HepG2 (cell line): ENCODE data around the gene EVL. TPM values are rescaled to one million over a fixed set of nuclear protein-coding genes. Genes with fewer than 3 reads are reported as not detected.
A peak's percentile ranks its signal among the peaks of the same experiment; 100 is the strongest.

Experiments used
- ATAC-seq: fragments of 200-7000 bp; cut with Tn5 transposase; 3 replicates; pipeline ENCODE4 v1.9.1; 2020; ENCODE audit warnings: mild to moderate bottlenecking, moderate library complexity
- BruUV-seq: library from RNA; stranded (reverse); fragments of 400-500 nt; replicated peaks from 2 replicates; lab custom pipeline; 2021; lab: Mats Ljungman, UMichigan
- CTCF ChIA-PET: fragments of 300-600 bp; formaldehyde crosslinking; extraction: SDS; loops from one replicate; lab custom pipeline; 2021; ENCODE audit warnings: low total read pairs, inconsistent platforms, low intra/inter-chr PET ratio; lab: Yijun Ruan, JAX
- POLR2A ChIA-PET: fragments of 350-600 bp; sonication (Branson Sonifier 250); formaldehyde crosslinking; loops from one replicate; lab custom pipeline; 2020; ENCODE audit warnings: antibody characterized with exemption, inconsistent platforms; lab: Yijun Ruan, JAX
- DNase-seq: peaks from one replicate; pipeline ENCODE4 v3.0.0-alpha.2; 2015; ENCODE audit warnings: low spot score
- FAIRE-seq: peaks from 3 replicates; lab custom pipeline; 2011; peaks lifted over from hg19 to GRCh38; lab: Jason Lieb, UNC
- H2AFZ ChIP-seq: one replicate; pipeline ENCODE4 v1.6.1; 2011; ENCODE audit warnings: low read length, inconsistent platforms
- H3K27ac ChIP-seq: fragments of 300-600 bp; 3 replicates; pipeline ENCODE4 v1.8.0; 2011; ENCODE audit warnings: mixed run types, mild to moderate bottlenecking, mixed read lengths, low read length, inconsistent platforms; ENCODE audit not compliant: insufficient read depth; ENCODE audit errors: extremely low read length
- H3K27me3 ChIP-seq, 2 experiments: fragments of 200-600 bp in 1 of 2; 2 replicates in 1 of 2; 3 replicates in 1 of 2; pipeline versions ENCODE4 v1.6.0 to v1.8.0; 2011; ENCODE audit warnings: low read length in 2 of 2, mild to moderate bottlenecking in 2 of 2, moderate library complexity in 2 of 2, inconsistent platforms in 1 of 2; ENCODE audit not compliant: insufficient read depth in 2 of 2, control insufficient read depth in 1 of 2
- H3K36me3 ChIP-seq, 2 experiments: fragments of 200-600 bp in 1 of 2; replicated peaks in 1 of 2; 2 replicates in 1 of 2; 3 replicates in 1 of 2; pipeline versions ENCODE4 v1.5.1 to v1.8.0; 2011; ENCODE audit warnings: low read length in 2 of 2, inconsistent platforms in 1 of 2; ENCODE audit not compliant: insufficient read depth in 2 of 2, control insufficient read depth in 1 of 2
- H3K4me1 ChIP-seq: 2 replicates; pipeline ENCODE4 v1.5.1; 2012; ENCODE audit warnings: low read length, inconsistent platforms; ENCODE audit not compliant: insufficient read depth
- H3K4me2 ChIP-seq: 2 replicates; pipeline ENCODE4 v1.6.0; 2011; ENCODE audit warnings: low read depth, low read length, inconsistent platforms
- H3K4me3 ChIP-seq, 3 experiments: fragments of 200-600 bp in 1 of 3; sonication (generic), shearing (Covaris generic) in 1 of 3; replicated peaks in 1 of 3; 2 replicates each; pipeline ENCODE4 v1.5.1; 2011 to 2016; ENCODE audit warnings: low read length in 3 of 3, inconsistent platforms in 2 of 3, low read depth in 2 of 3, mild to moderate bottlenecking in 2 of 3, control low read depth in 1 of 3, mixed read lengths in 1 of 3; ENCODE audit not compliant: insufficient read depth in 1 of 3
- H3K79me2 ChIP-seq: one replicate; pipeline ENCODE4 v1.6.1; 2011; ENCODE audit warnings: low read length, inconsistent platforms; ENCODE audit not compliant: insufficient read depth
- H3K9ac ChIP-seq: 2 replicates; pipeline ENCODE4 v1.6.0; 2011; ENCODE audit warnings: mild to moderate bottlenecking, low read depth, low read length, inconsistent platforms; ENCODE audit not compliant: insufficient read depth
- H3K9me3 ChIP-seq: 2 replicates; pipeline ENCODE4 v1.5.1; 2012; ENCODE audit warnings: mild to moderate bottlenecking, low read length
- H4K20me1 ChIP-seq: 2 replicates; pipeline ENCODE4 v1.6.0; 2011; ENCODE audit warnings: inconsistent platforms, mild to moderate bottlenecking, low read length, moderate library complexity; ENCODE audit not compliant: insufficient read depth
- CHD4 ChIP-seq: fragments of 200-600 bp; sonication (generic); IDR thresholded peaks from 2 replicates; pipeline ENCODE4 v1.7.0; 2017; ENCODE audit warnings: mild to moderate bottlenecking, low read length, borderline replicate concordance
- GFI1 ChIP-seq: sonication (generic); formaldehyde crosslinking; IDR thresholded peaks from 2 replicates; pipeline ENCODE4 v1.5.0; 2020; ENCODE audit warnings: missing genetic modification reagents, mild to moderate bottlenecking, borderline replicate concordance
- GPN1 ChIP-seq: sonication (generic); formaldehyde crosslinking; IDR thresholded peaks from 2 replicates; pipeline ENCODE4 v1.5.1; 2020; ENCODE audit warnings: missing genetic modification reagents, borderline replicate concordance
- HNF4A ChIP-seq: sonication (generic); formaldehyde crosslinking; IDR thresholded peaks from 2 replicates; pipeline ENCODE4 v1.4.0; 2020; ENCODE audit warnings: missing genetic modification reagents
- KAT8 ChIP-seq: IDR thresholded peaks from 2 replicates; pipeline ENCODE4 v1.6.1; 2016; ENCODE audit warnings: missing genetic modification reagents, missing compliant biosample characterization
- MIER3 ChIP-seq: IDR thresholded peaks from 2 replicates; pipeline ENCODE4 v1.6.1; 2016; ENCODE audit warnings: missing compliant biosample characterization, borderline replicate concordance
- PBX2 ChIP-seq: IDR thresholded peaks from 2 replicates; pipeline ENCODE4 v1.6.1; 2016; ENCODE audit warnings: control low read depth
- SALL1 ChIP-seq: sonication (generic); formaldehyde crosslinking; IDR thresholded peaks from 2 replicates; pipeline ENCODE4 v1.8.0; 2022; ENCODE audit warnings: mild to moderate bottlenecking, missing genetic modification reagents
- SMAD9 ChIP-seq: sonication (generic); formaldehyde crosslinking; IDR thresholded peaks from 2 replicates; pipeline ENCODE4 v1.5.1; 2020; ENCODE audit warnings: mild to moderate bottlenecking, missing genetic modification reagents
- ZFX ChIP-seq: sonication (generic); formaldehyde crosslinking; IDR thresholded peaks from 2 replicates; pipeline ENCODE4 v1.4.0; 2020; ENCODE audit warnings: mild to moderate bottlenecking, low read depth, missing genetic modification reagents, moderate library complexity
- ZNF276 ChIP-seq: sonication (generic); formaldehyde crosslinking; IDR thresholded peaks from 2 replicates; pipeline ENCODE4 v1.4.0; 2020; ENCODE audit warnings: mild to moderate bottlenecking, low read depth, missing genetic modification reagents
- ZNF282 ChIP-seq: fragments of 450-650 bp; IDR thresholded peaks from 2 replicates; pipeline ENCODE4 v1.6.1; 2018; ENCODE audit not compliant: partially characterized antibody
- ZNF839 ChIP-seq: sonication (generic); formaldehyde crosslinking; IDR thresholded peaks from 2 replicates; pipeline ENCODE4 v1.4.0; 2020; ENCODE audit warnings: missing genetic modification reagents, mild to moderate bottlenecking, borderline replicate concordance
- ZSCAN25 ChIP-seq: sonication (generic); formaldehyde crosslinking; IDR thresholded peaks from 2 replicates; pipeline ENCODE4 v1.8.0; 2022; ENCODE audit warnings: mild to moderate bottlenecking, missing genetic modification reagents
- WGBS: methylation state at CpG from one replicate; pipeline ENCODE4 v1.1.6; 2017; ENCODE audit warnings: low lambda C conversion rate; 5-methylcytosine and 5-hydroxymethylcytosine counted together
- in situ Hi-C: cut with HindIII; loops from 2 replicates; pipeline ENCODE4 v1.10.0; 2017; ENCODE audit warnings: low pct_unique_long_range_greater_than_20kb; ENCODE audit not compliant: extremely low pct_ligation_motif_present
- intact Hi-C: fragments of 100-400 bp; cut with micrococcal nuclease; formaldehyde crosslinking; loops from one replicate; pipeline ENCODE4 v1.10.0; 2022; ENCODE audit not compliant: unreplicated experiment
- polyA plus RNA-seq, 8 experiments: library from polyadenylated mRNA; depleted of rRNA in 3 of 8; stranded (reverse) in 7 of 8; unstranded in 1 of 8; fragments of >200 nt; fragmentation: Illumina TruSeq in 4 of 8; extraction: Trizol in 4 of 8; gene quantifications; 2 replicates each; pipeline versions ENCODE4 v1.2.1 to v1.2.3, GENCODE V29; 2011 to 2016; ENCODE audit warnings: low read depth in 4 of 8, missing spikeins in 1 of 8, mixed read lengths in 1 of 8; ENCODE audit not compliant: insufficient read depth in 1 of 8
- total RNA-seq, 5 experiments: library from RNA; depleted of rRNA; stranded (reverse); fragments of >200 nt; fragmentation: Illumina TruSeq; extraction: Trizol; gene quantifications; 2 replicates each; pipeline ENCODE4 v1.2.3, GENCODE V29; 2016; ENCODE audit warnings: low read depth in 1 of 5
- TF ChIP-seq, protein P1 (sequence below): sonication (generic); formaldehyde crosslinking; IDR thresholded peaks from 2 replicates; pipeline ENCODE4 v1.4.0; 2020; ENCODE audit warnings: mild to moderate bottlenecking, missing genetic modification reagents

EVL gene
- total and polyA plus RNA-seq, 2 of the 13 experiments (the other 11 are each of a cell fraction or from before 2014, with no cell fraction given): 15.1 to 31.2 TPM

DNA sequence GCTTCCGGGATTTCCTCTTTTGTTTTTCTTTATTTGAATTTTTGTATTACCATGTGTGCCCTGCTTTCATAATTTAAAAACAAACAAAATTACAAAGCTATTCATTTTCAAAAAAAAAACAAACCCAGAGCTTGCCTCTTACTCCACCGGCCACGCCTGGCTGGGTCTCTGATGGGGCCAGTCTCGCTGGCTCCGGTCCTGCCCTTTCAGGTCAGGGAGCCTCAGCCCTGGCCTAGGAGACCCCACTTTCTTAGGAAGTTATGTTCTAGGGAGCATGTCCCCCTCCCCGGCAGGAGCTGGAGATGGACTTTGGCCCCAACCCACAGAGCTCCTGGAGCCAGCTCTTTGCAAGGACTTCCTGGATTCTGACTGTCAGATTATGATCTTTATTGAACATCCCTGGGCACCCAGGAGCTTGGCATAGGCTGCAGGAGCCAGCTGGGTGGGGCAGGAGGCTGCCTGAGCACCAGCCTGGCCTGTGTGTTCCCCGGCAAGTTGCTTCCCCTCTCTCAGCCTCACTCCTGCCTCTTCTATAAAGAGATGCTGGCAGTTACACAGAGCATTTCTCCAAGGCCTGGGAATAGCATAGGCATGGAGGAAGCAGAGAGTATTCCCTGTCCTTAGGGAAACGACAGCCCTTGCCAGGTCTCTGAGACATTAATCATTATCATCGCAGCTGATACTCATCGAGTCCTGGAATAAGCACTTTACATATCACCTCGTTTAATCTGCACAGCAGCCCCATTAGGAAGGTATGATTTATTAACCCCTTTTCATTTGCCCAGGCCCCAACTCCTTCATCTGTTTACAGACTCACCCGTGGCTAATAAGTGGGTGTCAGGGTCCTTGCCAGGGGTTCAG, 90.8 kb downstream of the EVL start:
- Histone ChIP-seq H3K27me3 (peaks cover 8 to 33% of the 10 kb centered on the region in 2 experiments), H3K4me1 (peaks cover 36% of the 10 kb centered on the region), H3K79me2 (no peaks in the 10 kb centered on the region), H3K4me2 (peak overlapping the region; percentile 56), H3K36me3 (no peaks in the 10 kb centered on the region), H3K27ac (no peak overlapping the region), H3K9me3 (peaks cover 10% of the 10 kb centered on the region), H2AFZ (no peak overlapping the region), H4K20me1 (no peaks in the 10 kb centered on the region), H3K4me3 (peak overlapping the region; percentile 17 to 49 (median 28); a peak in 5 of 6 replicates), H3K9ac (no peak overlapping the region; the same call in 1 of the 2 replicates)
- no TSS peak for BruUV-seq
- ATAC-seq (peak; percentile 21), DNase-seq (peak; percentile 37), FAIRE-seq (no peak)
- POLR2A ChIA-PET: interaction anchor here (1.3 to 2.6 kb wide), 5 partner anchors 11 to 37 kb away, joined by 3 to 33 read pairs (median 5); no protein-coding TSS in a partner anchor
- CTCF ChIA-PET: interaction anchor here (0.8 to 3.2 kb wide), 2 partner anchors 15 to 37 kb away, joined by 3 to 11 read pairs; no protein-coding TSS in a partner anchor
- in situ Hi-C loops: no loop called here
- WGBS: 28% methylated on average over 12 of the region's 12 CpGs
- intact Hi-C loops: no loop called here
- TF ChIP-seq ZSCAN25 (CRISPR knock-in tag): no peak
- no peak for TF ChIP-seq MIER3 (CRISPR knock-in tag)
- no peak for TF ChIP-seq ZNF839 (CRISPR knock-in tag)
- TF ChIP-seq HNF4A (CRISPR knock-in tag): peak; percentile 63
- no peak for TF ChIP-seq CHD4
- TF ChIP-seq GPN1 (CRISPR knock-in tag): no peak
- TF ChIP-seq ZNF282: no peak
- no peak for TF ChIP-seq ZNF276 (CRISPR knock-in tag)
- TF ChIP-seq, protein P1, sequence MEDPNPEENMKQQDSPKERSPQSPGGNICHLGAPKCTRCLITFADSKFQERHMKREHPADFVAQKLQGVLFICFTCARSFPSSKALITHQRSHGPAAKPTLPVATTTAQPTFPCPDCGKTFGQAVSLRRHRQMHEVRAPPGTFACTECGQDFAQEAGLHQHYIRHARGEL (CRISPR knock-in tag): no peak
- TF ChIP-seq GFI1 (CRISPR knock-in tag): no peak
- TF ChIP-seq SALL1 (CRISPR knock-in tag): 0 out of 2 replicates have a peak, but pooled peaks have one; percentile 17
- TF ChIP-seq ZFX (CRISPR knock-in tag): no peak
- TF ChIP-seq PBX2: no peak
- TF ChIP-seq SMAD9 (CRISPR knock-in tag): no peak
- TF ChIP-seq KAT8 (CRISPR knock-in tag): 0 out of 2 replicates have a peak, but pooled peaks have one; percentile 24
